NOMO-1 treated with dmso at 0.1 percent for 144 hours (cell line): ENCODE measurements around the gene SDCCAG8.

Experiments
- DNase-seq: peaks from one replicate; lab custom pipeline; 2025; ENCODE audit not compliant: unreplicated experiment; lab: John Stamatoyannopoulos, UW

The SDCCAG8 gene

DNA sequence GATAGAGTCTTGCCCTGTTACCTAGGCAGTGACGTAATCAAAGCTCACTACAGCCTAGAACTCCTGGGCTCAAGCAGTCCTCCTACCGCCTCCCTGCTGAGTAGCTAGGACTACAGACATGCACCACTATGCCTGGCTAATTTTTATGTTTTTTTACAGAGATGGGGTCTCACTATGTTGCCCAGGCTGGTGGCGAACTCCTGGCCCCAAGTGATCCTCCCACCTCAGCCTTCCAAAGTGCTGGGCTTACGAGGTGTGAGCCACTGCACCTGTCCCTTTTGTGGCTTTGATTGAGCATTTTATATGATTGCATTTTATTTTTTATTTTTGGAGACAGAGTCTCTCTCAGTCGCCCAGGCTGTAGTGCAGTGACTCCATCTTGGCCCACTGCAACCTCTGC, 25.8 kb downstream of the SDCCAG8 start:
- DNase-seq = no peak

GRCh38 chr1:243286409-243287122, 30.7 kb downstream of the SDCCAG8 start:
- peak; percentile 25 for DNase-seq

DNA sequence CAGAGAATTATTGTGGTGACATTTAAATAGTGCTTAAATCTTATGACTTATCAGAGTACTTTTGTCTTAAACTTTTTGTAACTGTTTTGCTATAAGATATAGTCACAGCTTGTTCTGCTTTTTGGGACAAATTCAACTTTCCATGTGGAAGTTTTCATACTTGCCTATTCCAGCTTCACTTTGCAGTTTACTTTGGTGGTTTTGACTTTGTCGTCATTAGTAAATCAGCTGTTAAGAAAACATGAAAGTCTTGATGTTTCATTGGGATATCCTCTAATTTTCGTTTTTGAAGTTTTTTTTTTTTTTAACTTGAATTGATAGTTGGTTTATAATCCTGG, 31.3 kb downstream of the SDCCAG8 start:
- no peak for DNase-seq

DNA sequence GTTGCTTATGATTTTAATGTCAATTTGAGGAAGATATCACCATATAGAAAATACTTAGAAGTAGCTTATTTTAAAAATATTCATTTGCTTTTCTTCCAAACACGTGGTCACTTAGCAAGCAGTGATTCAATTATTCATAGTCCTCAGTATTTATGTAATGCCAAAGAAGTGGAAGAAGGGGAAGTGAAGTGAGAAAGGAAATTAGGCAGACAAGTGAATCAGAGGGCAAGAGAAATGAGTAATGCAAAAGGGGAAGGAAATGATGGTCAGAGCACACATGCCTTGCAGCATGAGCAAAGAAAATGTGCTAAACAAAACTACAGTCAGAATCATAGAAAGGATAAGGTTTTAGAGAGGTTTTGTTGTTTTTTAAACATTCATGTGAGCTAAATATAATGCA, 31.8 kb downstream of the SDCCAG8 start:
- DNase-seq = peak; percentile 84

GRCh38 chr1:243288062-243288461, 32.2 kb downstream of the SDCCAG8 start:
- no peak for DNase-seq

GRCh38 chr1:243291292-243291691, 35.5 kb downstream of the SDCCAG8 start:
- DNase-seq = no peak

DNA sequence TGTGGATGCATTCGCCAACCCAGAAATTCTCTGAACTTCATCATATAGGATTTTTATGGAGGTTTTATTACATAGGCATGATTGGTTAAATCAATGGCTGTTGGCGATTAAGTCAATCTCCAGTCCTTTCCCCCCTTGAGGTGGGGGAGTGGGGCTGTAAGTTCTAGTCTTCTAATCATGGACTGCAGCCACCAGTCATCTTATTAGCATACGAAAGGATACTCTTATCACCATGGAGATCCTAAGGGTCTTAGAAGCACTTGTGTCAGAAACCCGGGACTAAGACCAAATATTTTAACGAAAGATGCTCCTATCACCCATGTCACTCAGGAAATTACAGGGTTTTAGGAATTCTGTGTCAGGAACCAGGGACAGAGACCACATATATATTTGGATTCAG, 36.3 kb downstream of the SDCCAG8 start:
- no peak for DNase-seq

DNA sequence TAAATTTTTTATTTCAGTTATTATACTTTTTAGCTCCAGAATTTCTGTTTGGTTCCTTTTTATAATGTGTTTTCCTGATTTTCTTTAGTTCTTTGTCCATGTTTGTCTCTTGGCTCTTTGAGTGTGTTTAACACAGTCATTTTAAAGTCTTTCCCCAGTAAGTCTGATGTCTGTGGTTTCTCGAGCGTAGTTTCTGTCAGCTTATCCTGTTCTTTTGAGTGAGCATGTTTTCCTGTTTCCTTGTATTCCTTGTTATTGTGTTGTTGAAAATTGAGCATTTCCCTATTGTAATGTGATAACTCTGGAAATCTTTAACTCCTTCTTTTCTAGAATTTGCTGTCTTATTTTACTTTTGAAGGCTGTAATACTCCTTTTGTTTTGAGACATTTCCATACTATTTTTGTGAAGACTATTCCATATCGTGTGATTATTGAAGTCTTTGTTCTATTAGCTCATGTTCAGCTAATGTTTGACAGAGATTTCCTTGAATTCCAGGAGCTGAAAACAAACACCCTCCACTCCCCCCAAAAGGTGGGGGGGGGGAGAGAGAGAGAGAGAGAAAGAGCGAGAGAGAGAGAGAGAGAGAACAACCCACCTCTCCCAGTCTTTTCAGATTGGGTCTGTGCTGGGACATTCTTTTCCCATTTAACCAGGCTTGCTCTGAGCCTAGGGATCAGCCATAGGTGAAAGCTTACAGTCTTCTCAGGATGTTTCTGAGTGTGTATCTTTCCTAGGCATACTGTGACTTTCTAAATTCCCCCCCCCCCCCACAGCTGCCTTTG, 38.3 kb downstream of the SDCCAG8 start:
- no peak for DNase-seq

- DNase-seq = no peak
Observed at GRCh38 chr1:243294723-243295121, 38.9 kb downstream of the SDCCAG8 start.

GRCh38 chr1:243299069-243299468, 43.2 kb downstream of the SDCCAG8 start:
- DNase-seq = no peak

- DNase-seq = no peak
Observed at GRCh38 chr1:243301059-243301458, 45.2 kb downstream of the SDCCAG8 start.

DNA sequence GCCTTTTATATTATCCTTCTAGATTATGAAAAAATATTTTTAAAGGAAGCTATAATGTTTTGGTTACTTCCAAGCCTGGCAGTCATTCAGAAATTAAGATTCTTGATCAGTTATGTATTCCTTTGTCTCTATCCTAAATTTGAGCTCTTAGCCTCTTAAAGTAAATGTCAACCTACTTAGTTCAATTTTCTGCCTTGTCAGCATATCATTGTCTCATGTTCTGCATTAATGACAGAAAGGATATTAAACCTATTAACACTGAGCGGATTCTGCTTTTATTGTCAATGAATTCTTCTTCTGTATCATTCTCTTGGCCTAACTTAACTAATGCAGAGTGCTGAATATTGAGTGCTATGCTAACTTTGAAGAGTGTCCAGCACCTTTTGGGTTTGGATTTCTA, 56.0 kb downstream of the SDCCAG8 start:
- DNase-seq = no peak

DNA sequence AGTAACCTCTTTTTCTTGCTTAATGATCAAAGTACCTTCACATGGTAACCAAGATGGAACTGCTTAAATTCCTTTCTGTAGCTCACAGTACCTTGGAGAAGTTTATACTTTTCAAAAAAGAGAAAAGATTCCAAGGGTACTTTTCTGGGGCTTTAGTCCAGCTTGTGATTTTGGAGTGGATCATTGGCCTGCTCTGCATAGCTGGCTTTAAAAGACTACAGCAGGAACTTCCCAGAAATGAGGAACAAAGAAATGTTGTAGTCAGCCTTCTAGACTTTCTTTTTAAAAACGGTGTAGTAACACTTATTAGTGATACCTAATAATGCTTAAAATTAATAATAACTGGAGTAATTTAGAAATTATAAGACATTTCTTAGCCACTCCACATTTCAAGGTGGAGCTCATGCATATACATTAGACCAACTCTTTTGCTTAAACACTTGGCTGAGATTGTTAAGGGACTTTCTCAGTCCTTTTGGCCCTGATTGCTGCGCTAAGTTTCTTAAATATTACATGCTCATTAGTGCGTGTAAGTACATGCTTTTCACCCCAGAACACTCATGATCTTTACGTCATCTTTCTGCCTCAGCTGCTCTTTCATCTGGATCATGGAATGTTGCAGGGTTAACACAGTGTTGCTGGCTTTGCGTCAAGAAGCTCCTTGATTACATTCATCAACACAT, 57.3 kb downstream of the SDCCAG8 start:
- DNase-seq = no peak

- DNase-seq = no peak
Observed at GRCh38 chr1:243313635-243314536, 58.0 kb downstream of the SDCCAG8 start.

DNA sequence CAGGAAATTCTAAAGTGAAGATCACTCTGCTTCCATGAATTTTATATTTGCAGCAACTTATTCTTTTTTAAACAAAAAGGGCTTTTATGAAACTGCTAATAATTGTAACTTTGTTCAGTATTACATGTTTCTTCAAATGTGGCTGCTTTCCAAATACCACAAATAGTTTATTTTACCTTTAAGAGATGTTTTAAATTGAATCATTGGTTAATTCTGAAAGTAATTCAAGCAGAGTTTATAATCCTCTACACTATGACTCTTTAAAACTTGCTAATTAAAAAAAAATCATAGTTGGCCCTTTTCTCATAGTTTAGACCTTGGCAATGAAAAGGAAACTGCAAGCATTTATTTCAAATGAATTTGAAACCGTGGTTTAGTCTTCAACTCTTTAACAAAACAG, 59.6 kb downstream of the SDCCAG8 start:
- DNase-seq = no peak

DNA sequence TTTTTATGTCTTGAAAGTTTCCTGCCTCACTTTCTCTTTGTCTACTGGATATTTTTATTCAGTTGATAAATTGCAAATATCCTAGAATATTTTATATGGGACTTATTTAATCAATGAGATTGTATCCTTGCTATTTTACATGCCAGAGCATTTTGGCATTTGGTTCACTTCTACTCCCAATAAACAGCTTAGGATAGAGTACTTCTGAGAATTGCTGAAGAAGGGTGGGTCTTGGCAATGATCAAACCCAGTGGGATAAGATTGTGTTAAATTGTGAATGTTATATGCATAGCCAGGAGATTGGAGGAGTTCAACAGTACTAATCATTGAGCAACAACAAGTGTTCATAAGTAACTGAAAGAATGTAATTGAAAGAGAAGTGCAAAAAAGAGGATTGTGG, 60.1 kb downstream of the SDCCAG8 start:
- no peak for DNase-seq

DNA sequence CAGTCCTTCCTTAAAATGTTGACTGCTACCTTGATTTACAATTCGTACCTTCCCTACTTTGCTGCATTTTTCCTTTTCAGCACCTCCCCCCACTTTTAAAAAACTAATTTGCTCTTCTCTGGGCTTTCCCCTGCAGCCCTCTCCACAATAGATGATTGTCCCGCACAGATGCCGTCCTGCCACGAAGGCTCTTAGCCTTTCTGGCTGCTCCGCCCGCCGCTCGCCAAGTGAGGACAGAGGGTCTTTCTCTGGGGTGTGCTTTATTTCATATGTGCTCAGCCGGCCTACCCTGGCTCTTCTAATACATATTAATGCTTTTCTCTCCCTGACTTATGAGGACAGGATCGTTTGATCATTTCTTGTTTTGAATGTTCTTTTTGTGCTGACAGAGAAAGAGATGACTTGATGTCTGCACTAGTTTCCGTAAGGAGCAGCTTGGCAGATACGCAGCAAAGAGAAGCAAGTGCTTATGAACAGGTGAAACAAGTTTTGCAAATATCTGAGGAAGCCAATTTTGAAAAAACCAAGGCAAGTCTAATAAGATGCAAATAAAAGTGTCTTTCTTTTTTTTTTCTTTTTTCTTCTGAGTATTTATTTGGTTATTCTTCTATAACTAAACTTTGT, 60.6 kb downstream of the SDCCAG8 start:
- DNase-seq = no peak

DNA sequence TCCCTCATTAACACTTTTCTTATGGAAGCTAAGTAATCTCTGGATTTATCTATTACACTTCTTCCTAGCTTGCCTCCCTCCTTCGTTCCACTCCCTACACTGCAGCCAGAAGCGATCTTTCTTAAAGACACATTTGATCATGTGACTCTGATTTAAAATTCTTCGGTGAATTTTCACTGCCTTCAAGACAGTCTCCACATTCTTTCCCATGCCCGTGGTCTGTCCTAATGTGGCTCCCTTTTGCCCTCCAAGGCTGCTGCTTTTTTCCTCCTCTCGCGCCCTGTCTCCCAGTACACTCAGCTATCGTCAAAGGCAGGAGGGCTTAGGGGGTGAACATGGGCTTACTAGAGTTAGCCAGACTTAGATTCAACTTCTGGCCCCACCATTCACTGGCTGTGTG, 64.4 kb downstream of the SDCCAG8 start:
- no peak for DNase-seq

GRCh38 chr1:243322326-243322725, 66.5 kb downstream of the SDCCAG8 start:
- DNase-seq = no peak

GRCh38 chr1:243323491-243323890, 67.7 kb downstream of the SDCCAG8 start:
- DNase-seq = no peak
